Measurements from ENCODE around the gene AGBL3. TPM values are rescaled to one million over a fixed set of nuclear protein-coding genes. Genes with fewer than 3 reads are reported as not detected.

The AGBL3 gene
- polyA plus RNA-seq, 3 donors = 0.03 to 0.20 (median 0.12) TPM

DNA sequence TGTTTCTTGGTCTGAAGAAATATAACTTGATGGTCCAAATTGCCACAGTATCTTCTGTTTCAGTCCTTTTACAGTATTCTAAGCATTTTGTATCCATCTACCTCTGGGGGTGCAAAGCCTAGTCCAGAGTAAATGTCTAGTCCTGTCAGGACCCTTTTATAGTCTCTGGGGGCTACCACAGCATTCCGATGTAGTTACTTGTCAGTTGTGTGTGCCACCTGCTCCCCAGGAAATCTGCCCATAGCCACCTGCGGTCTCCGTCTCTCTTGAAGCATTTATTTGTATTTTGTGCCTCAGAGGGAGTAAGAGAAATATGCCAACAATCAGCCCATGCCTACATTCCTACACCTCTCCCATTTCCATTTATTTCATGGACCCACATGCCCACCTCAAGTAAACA is 12.8 kb downstream of the AGBL3 start:
- no peaks in the 10 kb centered on the region for H3K9me3 ChIP-seq (replicated peaks in 1 of 2; ENCODE audit: control insufficient read depth in 1 of 2, insufficient read depth in 1 of 2, low read length in 2 of 2)
- no peak overlapping the region for H3K27ac ChIP-seq (ENCODE audit: low read depth in 1 of 2, low read length in 2 of 2)
- intact Hi-C loops (cut with micrococcal nuclease) = no loop called here
- H3K4me2 ChIP-seq (replicated peaks; ENCODE audit: extremely low read depth, low read length, poor library complexity, severe bottlenecking) = no peak overlapping the region
- no peaks in the 10 kb centered on the region for H3K79me2 ChIP-seq (ENCODE audit: insufficient read depth, low read length)
- H3K36me3 Mint-ChIP-seq = peaks cover 12 to 21% of the 10 kb centered on the region in 2 donors
- TF ChIP-seq, protein P1, sequence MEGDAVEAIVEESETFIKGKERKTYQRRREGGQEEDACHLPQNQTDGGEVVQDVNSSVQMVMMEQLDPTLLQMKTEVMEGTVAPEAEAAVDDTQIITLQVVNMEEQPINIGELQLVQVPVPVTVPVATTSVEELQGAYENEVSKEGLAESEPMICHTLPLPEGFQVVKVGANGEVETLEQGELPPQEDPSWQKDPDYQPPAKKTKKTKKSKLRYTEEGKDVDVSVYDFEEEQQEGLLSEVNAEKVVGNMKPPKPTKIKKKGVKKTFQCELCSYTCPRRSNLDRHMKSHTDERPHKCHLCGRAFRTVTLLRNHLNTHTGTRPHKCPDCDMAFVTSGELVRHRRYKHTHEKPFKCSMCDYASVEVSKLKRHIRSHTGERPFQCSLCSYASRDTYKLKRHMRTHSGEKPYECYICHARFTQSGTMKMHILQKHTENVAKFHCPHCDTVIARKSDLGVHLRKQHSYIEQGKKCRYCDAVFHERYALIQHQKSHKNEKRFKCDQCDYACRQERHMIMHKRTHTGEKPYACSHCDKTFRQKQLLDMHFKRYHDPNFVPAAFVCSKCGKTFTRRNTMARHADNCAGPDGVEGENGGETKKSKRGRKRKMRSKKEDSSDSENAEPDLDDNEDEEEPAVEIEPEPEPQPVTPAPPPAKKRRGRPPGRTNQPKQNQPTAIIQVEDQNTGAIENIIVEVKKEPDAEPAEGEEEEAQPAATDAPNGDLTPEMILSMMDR (IDR thresholded peaks at IDR 0.05) = no peak
- H3K4me1 ChIP-seq (ENCODE audit: control insufficient read depth in 1 of 2, insufficient read depth in 2 of 2, low read length in 2 of 2) = no peaks in the 10 kb centered on the region
- no peak overlapping the region for H3K9ac ChIP-seq (ENCODE audit: insufficient read depth, low read length, poor library complexity, severe bottlenecking)
- 86% methylated on average over 1 of the region's 3 CpGs for WGBS (ENCODE audit: insufficient coverage)
- no peak for DNase-seq
- no peaks in the 10 kb centered on the region for H3K4me1 Mint-ChIP-seq
- no peaks in the 10 kb centered on the region for H3K27me3 ChIP-seq (ENCODE audit: control insufficient read depth in 2 of 2, insufficient read depth in 2 of 2, low read length in 2 of 2)
- peaks cover 3 to 13% of the 10 kb centered on the region in 2 donors for H3K36me3 ChIP-seq (replicated peaks in 1 of 2; ENCODE audit: control insufficient read depth in 1 of 2, insufficient read depth in 2 of 2, low read length in 2 of 2)
- peaks cover 0 to 2% (median 0%) of the 10 kb centered on the region in 3 donors for H3K27me3 Mint-ChIP-seq (ENCODE audit: low read depth in 3 of 3)
- H3K27ac Mint-ChIP-seq = no peak overlapping the region
- H4K20me1 ChIP-seq (ENCODE audit: insufficient read depth, low read length) = no peaks in the 10 kb centered on the region
- H3K9me3 Mint-ChIP-seq = peaks cover 0 to 3% (median 0%) of the 10 kb centered on the region in 7 donors
- H3K4me3 ChIP-seq (replicated peaks in 1 of 3; ENCODE audit: low read depth in 2 of 3, low read length in 3 of 3) = no peak overlapping the region
- H2AFZ ChIP-seq (ENCODE audit: insufficient read depth, low read depth, low read length, poor library complexity, severe bottlenecking) = no peak overlapping the region
- no peak overlapping the region for H3K4me3 Mint-ChIP-seq

GRCh38 chr7:135001390-135002165 is 15.3 kb downstream of the AGBL3 start:
- TF ChIP-seq, protein P1 (IDR thresholded peaks at IDR 0.05) = no peak
- H3K4me1 Mint-ChIP-seq = no peaks in the 10 kb centered on the region
- no peaks in the 10 kb centered on the region for H3K9me3 ChIP-seq (replicated peaks in 1 of 2; ENCODE audit: control insufficient read depth in 1 of 2, insufficient read depth in 1 of 2, low read length in 2 of 2)
- no peaks in the 10 kb centered on the region for H3K27me3 ChIP-seq (ENCODE audit: control insufficient read depth in 2 of 2, insufficient read depth in 2 of 2, low read length in 2 of 2)
- H3K4me2 ChIP-seq (replicated peaks; ENCODE audit: extremely low read depth, low read length, poor library complexity, severe bottlenecking) = no peak overlapping the region
- peak overlapping the region in 1 of 7 donors; percentile 25 for H3K27ac Mint-ChIP-seq
- H3K27ac ChIP-seq (ENCODE audit: low read depth in 1 of 2, low read length in 2 of 2) = no peak overlapping the region
- no peak overlapping the region for H3K4me3 ChIP-seq (replicated peaks in 1 of 3; ENCODE audit: low read depth in 2 of 3, low read length in 3 of 3)
- H3K36me3 ChIP-seq (replicated peaks in 1 of 2; ENCODE audit: control insufficient read depth in 1 of 2, insufficient read depth in 2 of 2, low read length in 2 of 2) = peaks cover 0 to 3% of the 10 kb centered on the region in 2 donors
- peaks cover 0 to 2% (median 0%) of the 10 kb centered on the region in 3 donors for H3K27me3 Mint-ChIP-seq (ENCODE audit: low read depth in 3 of 3)
- H3K4me3 Mint-ChIP-seq = no peak overlapping the region
- H3K9ac ChIP-seq (ENCODE audit: insufficient read depth, low read length, poor library complexity, severe bottlenecking) = no peak overlapping the region
- H2AFZ ChIP-seq (ENCODE audit: insufficient read depth, low read depth, low read length, poor library complexity, severe bottlenecking) = no peak overlapping the region
- no peaks in the 10 kb centered on the region for H3K79me2 ChIP-seq (ENCODE audit: insufficient read depth, low read length)
- WGBS (ENCODE audit: insufficient coverage) = 100% methylated on average over 1 of the region's 1 CpG
- intact Hi-C loops (cut with micrococcal nuclease) = no loop called here
- H3K4me1 ChIP-seq (ENCODE audit: control insufficient read depth in 1 of 2, insufficient read depth in 2 of 2, low read length in 2 of 2) = no peaks in the 10 kb centered on the region
- no peak for DNase-seq
- H3K9me3 Mint-ChIP-seq = peaks cover 0 to 3% (median 0%) of the 10 kb centered on the region in 7 donors
- no peaks in the 10 kb centered on the region for H4K20me1 ChIP-seq (ENCODE audit: insufficient read depth, low read length)
- H3K36me3 Mint-ChIP-seq = peaks cover 0 to 3% of the 10 kb centered on the region in 2 donors
